Activated CD8-positive, alpha-beta memory T cell treated with anti-CD3 and anti-CD28 coated beads, Interleukin-2, amount 50 U/mL, for 1 hour (primary cell): Measurements from ENCODE around the gene UQCR11.

ENCODE experiments used
- DNase-seq: peaks from one replicate; pipeline ENCODE4 v3.0.0-alpha.2; 2020; ENCODE audit errors: extremely low read depth

UQCR11 gene

GRCh38 chr19:1636325-1637236 is 31.3 kb upstream of the UQCR11 start:
- DNase-seq, result no peak

GRCh38 chr19:1634938-1635243 is 29.6 kb upstream of the UQCR11 start:
- no peak for DNase-seq

GRCh38 chr19:1634242-1634937 is 29.1 kb upstream of the UQCR11 start:
- no peak for DNase-seq

GRCh38 chr19:1633269-1633826 is 28.1 kb upstream of the UQCR11 start:
- no peak for DNase-seq

GRCh38 chr19:1632462-1633268 is 27.4 kb upstream of the UQCR11 start:
- no peak for DNase-seq

GRCh38 chr19:1631557-1632100 is 26.4 kb upstream of the UQCR11 start:
- DNase-seq, result no peak

- DNase-seq, result no peak
Measured at GRCh38 chr19:1630811-1631210, 25.5 kb upstream of the UQCR11 start.

DNA sequence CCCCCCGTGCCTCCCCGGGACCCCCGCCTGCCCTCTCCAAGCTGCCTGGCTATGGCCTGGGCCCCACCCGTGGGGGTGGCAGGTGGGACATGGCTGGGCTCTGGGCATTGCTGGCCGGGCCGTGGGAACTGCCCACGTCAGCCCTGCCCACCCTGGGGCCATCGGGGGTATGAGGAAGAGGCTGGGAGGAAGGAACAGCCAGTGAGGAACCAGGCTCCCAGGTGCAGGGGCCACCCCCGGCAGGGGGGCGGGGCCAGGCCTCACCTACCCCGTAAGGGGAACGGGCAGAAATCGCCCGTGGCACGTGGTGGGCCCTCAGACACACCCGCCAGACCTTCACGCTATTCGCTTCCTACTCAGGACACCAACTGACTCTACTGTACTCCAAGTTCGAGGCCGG is 24.8 kb upstream of the UQCR11 start:
- no peak for DNase-seq

DNA sequence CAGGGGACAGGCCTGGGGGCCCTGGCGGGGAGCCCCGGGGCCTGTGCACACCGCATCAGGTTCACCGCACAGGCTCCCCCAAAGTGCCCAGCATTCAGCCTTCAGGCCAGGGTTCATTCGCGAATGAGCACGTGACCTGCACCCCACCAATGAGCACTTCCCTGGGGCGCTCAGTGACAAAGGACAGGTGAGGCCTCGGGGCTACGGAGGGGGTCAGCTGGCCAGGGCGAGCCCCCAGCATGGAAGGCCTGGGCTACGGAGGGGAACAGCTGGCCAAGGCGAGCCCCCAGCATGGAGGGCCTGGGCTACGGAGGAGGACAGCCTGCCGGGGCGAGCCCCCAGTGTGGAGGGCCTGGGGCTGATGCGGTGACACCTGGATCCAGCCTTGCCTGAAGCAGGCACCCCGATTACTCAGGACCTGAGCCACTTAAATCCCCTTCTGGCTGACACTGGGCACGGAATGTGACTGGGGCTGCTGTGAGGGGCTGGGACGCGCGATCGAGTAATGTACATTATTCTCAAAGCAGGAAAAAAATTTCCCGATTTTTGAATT is 24.1 kb upstream of the UQCR11 start:
- no peak for DNase-seq

DNA sequence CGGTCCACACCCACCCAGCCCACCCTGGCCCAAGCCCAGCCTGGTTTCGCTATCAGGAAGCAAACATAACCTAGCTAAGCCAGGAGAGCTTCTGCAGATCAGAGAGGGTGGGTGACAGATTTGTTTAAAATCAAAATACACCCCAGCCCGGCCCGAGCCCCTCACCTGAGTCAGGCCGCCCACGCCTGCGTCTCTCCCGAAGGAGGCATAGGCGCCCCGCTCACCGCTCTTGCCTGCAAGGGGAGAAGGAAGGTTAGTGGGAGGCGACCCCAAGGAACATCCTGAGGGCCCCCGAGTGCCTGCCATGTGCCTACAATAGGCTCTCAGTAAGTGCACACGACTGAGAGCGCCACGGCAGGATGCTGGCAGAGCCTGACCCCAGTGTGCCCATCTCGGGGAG is 21.9 kb upstream of the UQCR11 start:
- no peak for DNase-seq

GRCh38 chr19:1626417-1627010 is 21.3 kb upstream of the UQCR11 start:
- no peak for DNase-seq

GRCh38 chr19:1624458-1624857 is 19.2 kb upstream of the UQCR11 start:
- peak; percentile 16 for DNase-seq

DNA sequence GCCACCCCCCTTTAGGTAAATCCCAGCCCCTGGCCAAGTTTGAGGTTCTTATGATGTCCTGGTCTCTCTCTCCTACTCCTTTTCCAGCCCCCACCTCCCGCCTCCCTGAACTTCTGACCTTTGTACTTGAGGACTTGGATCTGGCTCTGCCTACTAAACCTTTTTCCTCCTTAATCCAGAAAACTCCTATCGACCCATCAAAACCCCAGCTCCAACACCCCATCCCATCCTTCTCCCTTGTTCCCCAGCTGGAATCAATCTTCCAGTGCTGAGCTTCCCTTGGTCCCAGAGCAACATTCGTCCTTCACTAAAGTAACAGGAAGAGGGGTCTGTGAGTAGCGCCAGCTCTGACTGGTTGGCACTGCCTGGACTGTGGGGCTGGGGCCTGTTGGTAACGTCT is 17.3 kb upstream of the UQCR11 start:
- no peak for DNase-seq

DNA sequence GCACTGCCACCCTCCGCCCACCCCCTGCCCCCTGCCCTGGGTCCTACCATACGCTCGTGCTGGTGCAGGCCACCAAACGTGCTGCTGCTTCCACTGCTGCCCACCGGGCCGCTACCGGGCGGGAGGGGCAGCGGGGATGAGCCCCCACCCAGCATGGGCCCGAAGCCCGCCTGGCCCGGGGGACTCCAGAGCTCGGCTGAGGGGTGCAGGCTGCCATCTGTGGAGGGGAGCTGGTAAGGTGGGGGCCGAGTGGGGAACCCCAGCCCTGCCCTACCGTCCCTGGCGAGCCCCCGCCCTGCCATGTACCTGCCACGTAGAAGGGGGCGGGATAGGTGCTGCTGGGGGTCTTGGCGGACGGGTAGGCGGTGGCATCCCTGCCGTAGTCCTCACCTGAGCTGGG is 16.7 kb upstream of the UQCR11 start:
- DNase-seq, result no peak

GRCh38 chr19:1621574-1621973 is 16.3 kb upstream of the UQCR11 start:
- DNase-seq, result no peak

DNA sequence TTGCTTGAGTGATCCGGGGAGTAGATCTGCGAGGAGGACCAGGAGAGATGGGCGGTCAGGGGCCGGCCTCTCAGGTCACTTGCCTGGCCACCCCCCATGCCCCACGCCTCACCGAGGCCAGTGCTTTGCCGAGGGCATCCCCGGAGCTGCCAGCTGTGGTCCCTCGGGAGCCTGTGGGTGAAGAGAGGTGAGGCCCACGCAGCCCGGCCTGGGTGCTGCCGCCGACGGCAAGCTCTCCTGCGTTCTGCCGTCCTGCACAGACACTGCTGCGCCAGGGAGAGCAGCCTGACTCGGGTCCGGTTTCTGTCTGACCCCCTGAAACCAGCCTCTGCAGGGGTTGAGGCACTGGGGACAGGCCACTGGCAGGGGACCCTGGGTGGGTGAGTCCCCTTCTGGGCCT is 15.8 kb upstream of the UQCR11 start:
- no peak for DNase-seq

GRCh38 chr19:1620502-1620901 is 15.2 kb upstream of the UQCR11 start:
- DNase-seq, result no peak

GRCh38 chr19:1619703-1620102 is 14.4 kb upstream of the UQCR11 start:
- DNase-seq, result no peak

DNA sequence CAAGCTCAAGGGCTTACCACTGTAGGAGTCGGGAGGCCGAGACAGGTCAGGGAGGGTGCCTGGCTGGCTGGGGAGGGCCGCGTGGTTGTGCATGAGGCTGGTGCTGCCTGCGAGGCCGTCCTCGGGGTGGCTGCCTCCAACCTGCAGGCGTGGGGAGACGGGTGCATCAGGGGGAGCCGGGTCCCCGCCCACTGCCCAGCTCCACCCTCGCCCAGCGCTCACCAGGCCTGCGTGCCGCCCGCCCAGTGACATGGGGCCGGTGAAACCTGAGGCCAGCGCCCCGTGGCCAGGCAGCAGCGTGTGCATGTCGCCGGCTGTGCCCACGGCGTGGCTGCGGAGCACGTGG is 13.8 kb upstream of the UQCR11 start:
- DNase-seq, result no peak

DNA sequence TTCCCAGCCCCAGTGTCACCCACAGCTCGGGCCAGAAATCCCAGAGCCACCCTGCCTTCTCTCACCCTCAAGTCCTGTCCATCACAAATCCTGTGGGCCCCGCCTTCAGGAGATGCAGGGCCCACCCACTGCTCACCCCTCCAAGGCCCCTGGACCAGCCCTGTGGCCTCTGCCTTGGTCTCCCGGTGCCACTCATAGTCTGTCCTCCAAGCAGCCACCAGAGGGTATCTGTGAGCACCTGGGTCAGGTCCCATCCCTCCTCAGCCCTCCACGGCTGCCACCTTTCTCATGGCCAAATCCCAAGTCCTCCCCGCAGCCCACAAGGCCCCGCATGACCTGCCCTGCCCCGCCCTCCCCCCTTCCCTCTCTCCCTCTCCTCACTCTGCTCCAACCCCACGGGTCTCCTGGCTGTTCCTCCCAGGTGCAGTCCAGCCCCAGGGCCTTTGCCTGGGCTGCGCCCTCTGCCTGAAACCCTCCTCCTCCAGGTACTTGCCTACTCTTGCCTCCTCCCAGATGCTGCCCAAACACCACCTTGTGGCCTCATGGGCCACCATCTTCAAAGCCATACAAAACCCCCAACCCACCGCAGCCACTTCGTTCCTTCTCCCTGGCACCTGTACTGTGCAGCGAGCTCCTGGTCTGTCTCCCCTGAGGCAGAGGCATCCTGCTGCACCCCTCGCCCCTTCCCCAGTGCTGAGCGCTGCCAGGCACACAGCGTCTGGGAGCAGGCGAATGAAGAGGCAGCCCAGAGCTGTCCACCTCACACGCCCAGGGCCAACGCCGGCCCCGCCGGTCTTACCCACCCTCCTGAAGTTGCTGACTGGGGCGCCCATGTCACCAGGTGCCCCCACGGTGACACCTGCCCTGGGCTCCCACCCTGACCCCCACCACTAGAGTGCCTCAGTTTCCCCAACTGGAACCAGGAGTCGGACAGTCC is 13.2 kb upstream of the UQCR11 start:
- no peak for DNase-seq
